A549 (cell line): Measurements from ENCODE around the gene CMIP. TPM values are rescaled to one million over a fixed set of nuclear protein-coding genes. Genes with fewer than 3 reads are reported as not detected.

Experiments
- ATAC-seq, 2 experiments: fragments of 200-7000 bp in 1 of 2; fragments of >200 bp in 1 of 2; cut with Nextera tagmentation in 1 of 2; cut with Tn5 transposase in 1 of 2; 3 replicates each; pipeline versions ENCODE4 v1.8.0 to v1.9.1; 2018 to 2020; ENCODE audit warnings: mild to moderate bottlenecking in 1 of 2, moderate library complexity in 1 of 2
- CTCF ChIA-PET: fragments of 300-600 bp; sonication (Branson Sonifier 250); formaldehyde crosslinking; extraction: SDS; loops from one replicate; lab custom pipeline; 2021; ENCODE audit warnings: antibody characterized with exemption, inconsistent platforms; lab: Yijun Ruan, JAX
- POLR2A ChIA-PET: fragments of 350-600 bp; formaldehyde crosslinking; extraction: SDS; loops from one replicate; lab custom pipeline; 2021; ENCODE audit warnings: antibody characterized with exemption, inconsistent platforms; lab: Yijun Ruan, JAX
- DNase-seq, 2 experiments: peaks; one replicate each; pipeline versions ENCODE4 v3.0.0 to v3.0.0-alpha.2; 2011 to 2016; ENCODE audit warnings: low read depth in 1 of 2, low spot score in 1 of 2
- FAIRE-seq: peaks from 2 replicates; lab custom pipeline; 2011; peaks lifted over from hg19 to GRCh38; lab: Jason Lieb, UNC
- H3K27ac ChIP-seq, 2 experiments: fragments of >200 bp; sonication (Bioruptor Twin); formaldehyde crosslinking; 3 replicates each; pipeline ENCODE4 v1.5.1; 2016 to 2017
- H3K4me1 ChIP-seq: fragments of >200 bp; sonication (Bioruptor Twin); formaldehyde crosslinking; 3 replicates; pipeline ENCODE4 v1.6.1; 2016
- H3K4me2 ChIP-seq: fragments of >200 bp; sonication (Bioruptor Twin); formaldehyde crosslinking; 3 replicates; pipeline ENCODE4 v1.6.1; 2016
- H3K4me3 ChIP-seq: fragments of >200 bp; sonication (Bioruptor Twin); formaldehyde crosslinking; 3 replicates; pipeline ENCODE4 v1.5.1; 2016
- H3K9me3 ChIP-seq: fragments of >200 bp; sonication (Bioruptor Twin); formaldehyde crosslinking; 3 replicates; pipeline ENCODE4 v1.6.1; 2016
- ATOH8 ChIP-seq: fragments of 250-450 bp; sonication (Bioruptor Pico); IDR thresholded peaks from 2 replicates; pipeline ENCODE4 v1.5.0; 2020; ENCODE audit warnings: low read depth, mild to moderate bottlenecking, moderate library complexity
- EHF ChIP-seq: fragments of 250-450 bp; sonication (Bioruptor Pico); IDR thresholded peaks from 2 replicates; pipeline ENCODE4 v1.5.0; 2020; ENCODE audit warnings: mild to moderate bottlenecking
- EHMT2 ChIP-seq: fragments of 200-600 bp; sonication (generic); IDR thresholded peaks from 2 replicates; pipeline ENCODE4 v1.6.1; 2016; ENCODE audit warnings: antibody characterized with exemption, low read depth, mild to moderate bottlenecking, moderate library complexity
- EP300 ChIP-seq, 2 experiments: fragments of >200 bp; sonication (Bioruptor Twin); formaldehyde crosslinking; IDR thresholded peaks; 2 replicates in 1 of 2; 3 replicates in 1 of 2; pipeline ENCODE4 v1.6.1; 2016 to 2017
- ESRRA ChIP-seq: fragments of 150-350 bp; IDR thresholded peaks from 2 replicates; pipeline ENCODE4 v1.6.1; 2014; ENCODE audit warnings: mild to moderate bottlenecking, low read length, borderline replicate concordance
- FOSL2 ChIP-seq, 2 experiments: fragments of 450-650 bp in 1 of 2; fragments of >200 bp in 1 of 2; sonication (Bioruptor Twin) in 1 of 2; formaldehyde crosslinking; IDR thresholded peaks; 2 replicates each; pipeline versions ENCODE4 v1.5.0 to v1.6.1; 2016 to 2020; ENCODE audit warnings: mild to moderate bottlenecking in 1 of 2, moderate library complexity in 1 of 2
- GATA3 ChIP-seq: IDR thresholded peaks from 2 replicates; pipeline ENCODE4 v1.6.1; 2012; ENCODE audit warnings: borderline replicate concordance
- HES2 ChIP-seq: fragments of >200 bp; sonication (Bioruptor Twin); formaldehyde crosslinking; IDR thresholded peaks from 2 replicates; pipeline ENCODE4 v1.6.1; 2016
- HEYL ChIP-seq: fragments of 250-450 bp; sonication (Bioruptor Pico); IDR thresholded peaks from 2 replicates; pipeline ENCODE4 v1.8.0; 2021; ENCODE audit warnings: mild to moderate bottlenecking, moderate library complexity
- HOXB13 ChIP-seq: fragments of 250-450 bp; sonication (Bioruptor Pico); IDR thresholded peaks from 2 replicates; pipeline ENCODE4 v1.5.0; 2020; ENCODE audit warnings: low read depth, mild to moderate bottlenecking, moderate library complexity
- KDM5A ChIP-seq: fragments of 200-600 bp; sonication (generic); IDR thresholded peaks from 2 replicates; pipeline ENCODE4 v1.6.1; 2016; ENCODE audit warnings: antibody characterized with exemption, mild to moderate bottlenecking
- MAFK ChIP-seq: fragments of 450-650 bp; IDR thresholded peaks from 2 replicates; pipeline ENCODE4 v1.6.1; 2014; ENCODE audit not compliant: partially characterized antibody
- NPAS2 ChIP-seq: fragments of 250-450 bp; sonication (Bioruptor Pico); IDR thresholded peaks from 2 replicates; pipeline ENCODE4 v1.8.0; 2022; ENCODE audit warnings: mild to moderate bottlenecking, moderate library complexity, borderline replicate concordance
- PHF8 ChIP-seq: fragments of 200-600 bp; sonication (generic); IDR thresholded peaks from 2 replicates; pipeline ENCODE4 v1.6.1; 2016; ENCODE audit warnings: low read depth, mild to moderate bottlenecking, antibody characterized with exemption, moderate library complexity, borderline replicate concordance
- POLR2A ChIP-seq: IDR thresholded peaks from 2 replicates; pipeline ENCODE4 v1.6.1; 2012; ENCODE audit warnings: mild to moderate bottlenecking, low read length
- RAD21 ChIP-seq, 2 experiments: fragments of >200 bp in 1 of 2; sonication (Bioruptor Twin) in 1 of 2; formaldehyde crosslinking in 1 of 2; IDR thresholded peaks in 1 of 2; conservative IDR thresholded peaks in 1 of 2; 2 replicates in 1 of 2; 3 replicates in 1 of 2; pipeline ENCODE4 v1.6.1; 2012 to 2018; ENCODE audit warnings: inconsistent platforms in 1 of 2
- RARB ChIP-seq: fragments of 250-450 bp; sonication (Bioruptor Pico); IDR thresholded peaks from 2 replicates; pipeline ENCODE4 v1.8.0; 2021; ENCODE audit warnings: mild to moderate bottlenecking, moderate library complexity
- RCOR1 ChIP-seq: fragments of 150-350 bp; IDR thresholded peaks from 2 replicates; pipeline ENCODE4 v1.6.1; 2014; ENCODE audit warnings: antibody characterized with exemption, low read length, low read depth
- TFCP2L1 ChIP-seq: fragments of 250-450 bp; sonication (Bioruptor Pico); IDR thresholded peaks from 2 replicates; pipeline ENCODE4 v1.5.0; 2021; ENCODE audit warnings: mild to moderate bottlenecking
- USF2 ChIP-seq: fragments of 450-650 bp; IDR thresholded peaks from 2 replicates; pipeline ENCODE4 v1.6.1; 2014; ENCODE audit warnings: antibody characterized with exemption
- ZC3H11A ChIP-seq: fragments of 450-650 bp; IDR thresholded peaks from 2 replicates; pipeline ENCODE4 v1.6.1; 2014; ENCODE audit warnings: antibody characterized with exemption, mild to moderate bottlenecking
- ZNF302 ChIP-seq: fragments of 250-450 bp; sonication (Bioruptor Pico); IDR thresholded peaks from 2 replicates; pipeline ENCODE4 v1.9.0; 2021; ENCODE audit warnings: inconsistent platforms, mild to moderate bottlenecking, moderate library complexity
- WGBS: methylation state at CpG from one replicate; pipeline ENCODE4 v1.1.6; 2017; ENCODE audit errors: missing lambda C conversion rate; 5-methylcytosine and 5-hydroxymethylcytosine counted together
- polyA plus RNA-seq, 4 experiments: library from polyadenylated mRNA; depleted of rRNA in 3 of 4; stranded (reverse); fragments of >200 nt; fragmentation: RNase III in 1 of 4; extraction: RNeasy Plus Mini Kit Qiagen cat#74134 plus additional on column Dnase treatment in 1 of 4; gene quantifications; 2 replicates in 3 of 4; 3 replicates in 1 of 4; pipeline ENCODE4 v1.2.3, GENCODE V29; 2011 to 2017
- TF ChIP-seq, protein P1 (sequence below): fragments of 200-600 bp; sonication (generic); IDR thresholded peaks from 2 replicates; pipeline ENCODE4 v1.6.1; 2016; ENCODE audit warnings: antibody characterized with exemption, mild to moderate bottlenecking, moderate library complexity
- TF ChIP-seq, protein P2 (sequence below): fragments of >200 bp; sonication (Bioruptor Twin); formaldehyde crosslinking; IDR thresholded peaks from 3 replicates; pipeline ENCODE4 v1.5.1; 2016

CMIP gene
- polyA plus RNA-seq, 2 of the 4 experiments (the other 2 are of a cell fraction) = 21.6 to 125 TPM

DNA sequence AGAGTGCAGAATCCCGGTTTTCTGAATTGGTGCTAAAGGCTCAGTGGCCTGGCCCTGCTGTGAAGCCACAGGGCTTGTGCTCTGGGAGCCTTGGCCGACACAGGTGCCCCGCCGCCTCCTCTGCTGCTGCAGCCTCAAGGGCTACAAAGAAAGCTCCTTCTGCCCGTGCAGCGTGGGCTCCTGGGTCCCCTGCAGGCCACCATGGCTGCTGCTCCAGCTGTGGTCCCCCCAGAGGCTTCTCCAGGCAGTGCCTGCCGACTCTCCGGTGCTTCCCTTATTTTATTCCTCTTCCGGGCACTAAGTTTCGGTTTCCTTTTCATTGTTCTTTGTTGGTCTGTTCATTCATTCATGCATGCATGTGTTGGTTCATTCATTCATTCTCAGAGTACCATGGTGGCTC is 53.1 kb downstream of the CMIP start:
- CTCF ChIA-PET = interaction anchor here (1.0 to 1.8 kb wide), 5 partner anchors 12 to 93 kb away, joined by 3 to 7 read pairs (median 3); no protein-coding TSS in a partner anchor
- H3K4me2 ChIP-seq = no peak overlapping the region

GRCh38 chr16:81498351-81498750 is 53.7 kb downstream of the CMIP start:
- H3K27ac ChIP-seq = peak overlapping the region in 1 of 2 experiments; percentile 77; a peak in 1 of 6 replicates
- ChIA-PET POLR2A (no interaction called here), CTCF (interaction anchor here (1.2 to 1.8 kb wide), 3 partner anchors 13 to 19 kb away, joined by 3 to 7 read pairs (median 5); no protein-coding TSS in a partner anchor)
- H3K9me3 ChIP-seq = no peaks in the 10 kb centered on the region
- DNase-seq (no peak), FAIRE-seq (no peak), ATAC-seq (no peak)
- 94% methylated on average over 11 of the region's 11 CpGs for WGBS
- H3K4me1 ChIP-seq = peaks cover 98% of the 10 kb centered on the region
- H3K4me3 ChIP-seq = no peak overlapping the region
- H3K4me2 ChIP-seq = no peak overlapping the region
- TF ChIP-seq PHF8 = no peak
- no peak for TF ChIP-seq KDM5A
- no peak for TF ChIP-seq HOXB13 (CRISPR knock-in tag)
- no peak for TF ChIP-seq ZNF302 (CRISPR knock-in tag)
- TF ChIP-seq, protein P1, sequence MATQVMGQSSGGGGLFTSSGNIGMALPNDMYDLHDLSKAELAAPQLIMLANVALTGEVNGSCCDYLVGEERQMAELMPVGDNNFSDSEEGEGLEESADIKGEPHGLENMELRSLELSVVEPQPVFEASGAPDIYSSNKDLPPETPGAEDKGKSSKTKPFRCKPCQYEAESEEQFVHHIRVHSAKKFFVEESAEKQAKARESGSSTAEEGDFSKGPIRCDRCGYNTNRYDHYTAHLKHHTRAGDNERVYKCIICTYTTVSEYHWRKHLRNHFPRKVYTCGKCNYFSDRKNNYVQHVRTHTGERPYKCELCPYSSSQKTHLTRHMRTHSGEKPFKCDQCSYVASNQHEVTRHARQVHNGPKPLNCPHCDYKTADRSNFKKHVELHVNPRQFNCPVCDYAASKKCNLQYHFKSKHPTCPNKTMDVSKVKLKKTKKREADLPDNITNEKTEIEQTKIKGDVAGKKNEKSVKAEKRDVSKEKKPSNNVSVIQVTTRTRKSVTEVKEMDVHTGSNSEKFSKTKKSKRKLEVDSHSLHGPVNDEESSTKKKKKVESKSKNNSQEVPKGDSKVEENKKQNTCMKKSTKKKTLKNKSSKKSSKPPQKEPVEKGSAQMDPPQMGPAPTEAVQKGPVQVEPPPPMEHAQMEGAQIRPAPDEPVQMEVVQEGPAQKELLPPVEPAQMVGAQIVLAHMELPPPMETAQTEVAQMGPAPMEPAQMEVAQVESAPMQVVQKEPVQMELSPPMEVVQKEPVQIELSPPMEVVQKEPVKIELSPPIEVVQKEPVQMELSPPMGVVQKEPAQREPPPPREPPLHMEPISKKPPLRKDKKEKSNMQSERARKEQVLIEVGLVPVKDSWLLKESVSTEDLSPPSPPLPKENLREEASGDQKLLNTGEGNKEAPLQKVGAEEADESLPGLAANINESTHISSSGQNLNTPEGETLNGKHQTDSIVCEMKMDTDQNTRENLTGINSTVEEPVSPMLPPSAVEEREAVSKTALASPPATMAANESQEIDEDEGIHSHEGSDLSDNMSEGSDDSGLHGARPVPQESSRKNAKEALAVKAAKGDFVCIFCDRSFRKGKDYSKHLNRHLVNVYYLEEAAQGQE = no peak
- TF ChIP-seq EHMT2 = no peak
- TF ChIP-seq EHF (CRISPR knock-in tag) = no peak
- TF ChIP-seq RARB (CRISPR knock-in tag) = no peak
- no peak for TF ChIP-seq EP300 (IDR thresholded peaks at IDR 0.05)
- TF ChIP-seq GATA3 = no peak
- no peak for TF ChIP-seq NPAS2 (CRISPR knock-in tag)
- no peak for TF ChIP-seq POLR2A
- TF ChIP-seq HES2 = no peak
- TF ChIP-seq USF2 = no peak
- no peak for TF ChIP-seq RCOR1

More for the DNA sequence above, 53.1 kb downstream of the CMIP start:
- Histone ChIP-seq H3K4me3 (no peak overlapping the region), H3K9me3 (no peaks in the 10 kb centered on the region), H3K27ac (peak overlapping the region in 1 of 2 experiments; percentile 77; a peak in 3 of 6 replicates), H3K4me1 (peaks cover 98% of the 10 kb centered on the region)
- POLR2A ChIA-PET = no interaction called here
- DNase-seq (no peak), FAIRE-seq (no peak)
- WGBS = 91% methylated on average over 10 of the region's 10 CpGs
- no peak for TF ChIP-seq HOXB13 (CRISPR knock-in tag)
- no peak for TF ChIP-seq MAFK
- TF ChIP-seq, protein P2, sequence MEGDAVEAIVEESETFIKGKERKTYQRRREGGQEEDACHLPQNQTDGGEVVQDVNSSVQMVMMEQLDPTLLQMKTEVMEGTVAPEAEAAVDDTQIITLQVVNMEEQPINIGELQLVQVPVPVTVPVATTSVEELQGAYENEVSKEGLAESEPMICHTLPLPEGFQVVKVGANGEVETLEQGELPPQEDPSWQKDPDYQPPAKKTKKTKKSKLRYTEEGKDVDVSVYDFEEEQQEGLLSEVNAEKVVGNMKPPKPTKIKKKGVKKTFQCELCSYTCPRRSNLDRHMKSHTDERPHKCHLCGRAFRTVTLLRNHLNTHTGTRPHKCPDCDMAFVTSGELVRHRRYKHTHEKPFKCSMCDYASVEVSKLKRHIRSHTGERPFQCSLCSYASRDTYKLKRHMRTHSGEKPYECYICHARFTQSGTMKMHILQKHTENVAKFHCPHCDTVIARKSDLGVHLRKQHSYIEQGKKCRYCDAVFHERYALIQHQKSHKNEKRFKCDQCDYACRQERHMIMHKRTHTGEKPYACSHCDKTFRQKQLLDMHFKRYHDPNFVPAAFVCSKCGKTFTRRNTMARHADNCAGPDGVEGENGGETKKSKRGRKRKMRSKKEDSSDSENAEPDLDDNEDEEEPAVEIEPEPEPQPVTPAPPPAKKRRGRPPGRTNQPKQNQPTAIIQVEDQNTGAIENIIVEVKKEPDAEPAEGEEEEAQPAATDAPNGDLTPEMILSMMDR = no peak
- no peak for TF ChIP-seq POLR2A
- TF ChIP-seq, protein P1 = no peak
- TF ChIP-seq ATOH8 (CRISPR knock-in tag) = no peak
- no peak for TF ChIP-seq EHF (CRISPR knock-in tag)
- TF ChIP-seq ZC3H11A = no peak
- no peak for TF ChIP-seq TFCP2L1 (CRISPR knock-in tag)
- TF ChIP-seq ESRRA = no peak
- TF ChIP-seq HEYL (CRISPR knock-in tag) = no peak
- no peak for TF ChIP-seq RAD21 (conservative IDR thresholded peaks at IDR 0.05 in 1 of 2, IDR thresholded peaks at IDR 0.05 in 1 of 2)
- no peak for TF ChIP-seq FOSL2 (IDR thresholded peaks at IDR 0.05)
- TF ChIP-seq FOSL2 (CRISPR knock-in tag; IDR thresholded peaks at IDR 0.05) = no peak
- TF ChIP-seq, all 56 proteins: peak for 0
- ATAC-seq = peak; percentile 7 to 45; a peak in 3 of 6 replicates
